Neuronal stem cell (in vitro differentiated cells): ENCODE measurements around the gene ANKRD28.
"Not testable (repeated sequence)": the region's sequence is repeated elsewhere in the genome, so short reads cannot be mapped to it uniquely, and the experiment has no call there.

Source experiments
- DNase-seq: peaks from one replicate; pipeline ENCODE4 v3.0.0-alpha.2; 2013; ENCODE audit warnings: low spot score
- H2AFZ ChIP-seq: one replicate; pipeline ENCODE4 v1.6.1; 2013; ENCODE audit warnings: mild to moderate bottlenecking, low read length, inconsistent platforms
- H2AK5ac ChIP-seq: 2 replicates; pipeline ENCODE4 v1.6.1; 2013; ENCODE audit warnings: low read depth, mild to moderate bottlenecking, inconsistent platforms, low read length, moderate library complexity, mixed read lengths
- H2BK120ac ChIP-seq: 2 replicates; pipeline ENCODE4 v1.6.1; 2013; ENCODE audit warnings: low read depth, mild to moderate bottlenecking, inconsistent platforms, low read length, moderate library complexity, mixed read lengths
- H2BK12ac ChIP-seq: one replicate; pipeline ENCODE4 v1.6.1; 2013; ENCODE audit warnings: low read length, inconsistent platforms
- H2BK15ac ChIP-seq: 2 replicates; pipeline ENCODE4 v1.6.1; 2013; ENCODE audit warnings: mild to moderate bottlenecking, low read length, inconsistent platforms, mixed read lengths
- H2BK5ac ChIP-seq: one replicate; pipeline ENCODE4 v1.6.1; 2013; ENCODE audit warnings: inconsistent platforms, mild to moderate bottlenecking, low read length, moderate library complexity
- H3K14ac ChIP-seq: one replicate; pipeline ENCODE4 v1.6.1; 2013; ENCODE audit warnings: low read length, inconsistent platforms
- H3K18ac ChIP-seq: 2 replicates; pipeline ENCODE4 v1.6.1; 2013; ENCODE audit warnings: low read length, inconsistent platforms
- H3K23ac ChIP-seq: 2 replicates; pipeline ENCODE4 v1.6.1; 2013; ENCODE audit warnings: low read depth, mild to moderate bottlenecking, mixed read lengths, low read length, inconsistent platforms; ENCODE audit not compliant: poor library complexity
- H3K27ac ChIP-seq: replicated peaks from 3 replicates; pipeline ENCODE4 v1.5.1; 2013; ENCODE audit warnings: low read length, inconsistent platforms
- H3K27me3 ChIP-seq, 3 experiments: 2 replicates each; pipeline ENCODE4 v1.6.1; 2013; ENCODE audit warnings: low read length in 3 of 3, mild to moderate bottlenecking in 2 of 3, inconsistent platforms in 1 of 3, low read depth in 1 of 3, mixed read lengths in 1 of 3, moderate library complexity in 1 of 3; ENCODE audit not compliant: control insufficient read depth in 3 of 3, insufficient read depth in 3 of 3
- H3K36me3 ChIP-seq, 2 donors: replicated peaks in 1 of 2; 2 replicates each; pipeline ENCODE4 v1.6.1; 2013; ENCODE audit warnings: low read length in 2 of 2; ENCODE audit not compliant: control insufficient read depth in 2 of 2, insufficient read depth in 2 of 2
- H3K4ac ChIP-seq: 2 replicates; pipeline ENCODE4 v1.6.1; 2013; ENCODE audit warnings: inconsistent platforms, mild to moderate bottlenecking, low read length, moderate library complexity
- H3K4me1 ChIP-seq, 2 donors: 1 replicate in 1 of 2; 2 replicates in 1 of 2; pipeline ENCODE4 v1.6.1; 2013; ENCODE audit warnings: low read length in 2 of 2, low read depth in 1 of 2; ENCODE audit not compliant: control insufficient read depth in 2 of 2, insufficient read depth in 1 of 2
- H3K4me2 ChIP-seq: one replicate; pipeline ENCODE4 v1.6.1; 2013; ENCODE audit warnings: mild to moderate bottlenecking, low read length, inconsistent platforms; ENCODE audit not compliant: insufficient read depth, poor library complexity, severe bottlenecking
- H3K4me3 ChIP-seq, 2 donors: 2 replicates each; pipeline ENCODE4 v1.5.1; 2013; ENCODE audit warnings: low read length in 2 of 2, mild to moderate bottlenecking in 2 of 2, inconsistent platforms in 1 of 2, moderate library complexity in 1 of 2
- H3K79me1 ChIP-seq: one replicate; pipeline ENCODE4 v1.6.1; 2013; ENCODE audit warnings: low read depth, mild to moderate bottlenecking, inconsistent platforms, low read length, moderate library complexity
- H3K9ac ChIP-seq: one replicate; pipeline ENCODE4 v1.6.1; 2013; ENCODE audit warnings: mild to moderate bottlenecking, low read depth, low read length, inconsistent platforms; ENCODE audit not compliant: poor library complexity
- H3K9me3 ChIP-seq, 2 donors: replicated peaks in 1 of 2; 2 replicates each; pipeline versions ENCODE3 to v1.6.1; 2013; ENCODE audit warnings: low read length in 2 of 2, mild to moderate bottlenecking in 2 of 2, inconsistent platforms in 1 of 2, low read depth in 1 of 2, mixed read lengths in 1 of 2, moderate library complexity in 1 of 2; ENCODE audit not compliant: control insufficient read depth in 2 of 2, insufficient read depth in 1 of 2
- H4K8ac ChIP-seq: one replicate; pipeline ENCODE4 v1.6.1; 2013; ENCODE audit warnings: low read depth, mild to moderate bottlenecking, inconsistent platforms, low read length, moderate library complexity
- H4K91ac ChIP-seq: one replicate; pipeline ENCODE4 v1.6.1; 2013; ENCODE audit warnings: low read length, low read depth, mild to moderate bottlenecking, inconsistent platforms; ENCODE audit not compliant: poor library complexity
- WGBS, 2 donors: extraction: QIAGEN DNeasy Blood & Tissue Kit; methylation state at CpG; one replicate each; pipeline ENCODE4 v1.1.7; 2013; ENCODE audit warnings: missing lambda C conversion rate in 2 of 2, mixed read lengths in 1 of 2; ENCODE audit not compliant: insufficient read length in 2 of 2, insufficient replicate concordance in 1 of 2; ENCODE audit errors: extremely low coverage in 2 of 2; 5-methylcytosine and 5-hydroxymethylcytosine counted together

ANKRD28 gene

DNA sequence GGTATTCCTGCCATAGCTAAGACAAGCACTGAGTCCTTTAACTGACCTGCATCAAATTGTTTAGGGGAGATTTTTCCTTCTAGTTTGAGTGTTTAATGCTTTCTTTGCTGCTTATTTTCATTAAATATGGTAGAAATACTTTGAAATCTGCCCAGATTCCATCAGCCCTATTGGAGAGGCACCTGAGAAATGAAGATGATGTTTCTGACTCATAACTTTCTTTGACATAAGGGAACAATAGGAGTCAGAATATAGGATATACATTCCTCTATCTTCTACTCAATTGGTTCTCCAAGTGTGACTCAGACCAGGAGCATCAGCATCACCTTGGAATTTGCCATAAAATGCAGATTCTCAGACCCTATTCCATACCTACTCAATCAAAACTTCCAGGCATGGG is 168.8 kb downstream of the ANKRD28 start:
- Histone ChIP-seq H3K4me2 (no peak overlapping the region), H2BK12ac (no peak overlapping the region), H3K14ac (no peak overlapping the region), H3K36me3 (no peaks in the 10 kb centered on the region), H2BK5ac (no peak overlapping the region), H2AFZ (no peak overlapping the region), H4K91ac (no peak overlapping the region), H2BK120ac (no peak overlapping the region), H3K4me3 (no peak overlapping the region), H3K9me3 (no peaks in the 10 kb centered on the region), H3K4ac (no peak overlapping the region), H3K9ac (no peak overlapping the region), H3K18ac (no peak overlapping the region), H4K8ac (no peak overlapping the region), H3K27ac (no peak overlapping the region), H3K23ac (no peak overlapping the region), H3K27me3 (no peaks in the 10 kb centered on the region), H2AK5ac (no peak overlapping the region), H2BK15ac (no peak overlapping the region), H3K79me1 (no peaks in the 10 kb centered on the region), H3K4me1 (peaks cover 2 to 9% of the 10 kb centered on the region in 2 donors)
- DNase-seq = no peak

DNA sequence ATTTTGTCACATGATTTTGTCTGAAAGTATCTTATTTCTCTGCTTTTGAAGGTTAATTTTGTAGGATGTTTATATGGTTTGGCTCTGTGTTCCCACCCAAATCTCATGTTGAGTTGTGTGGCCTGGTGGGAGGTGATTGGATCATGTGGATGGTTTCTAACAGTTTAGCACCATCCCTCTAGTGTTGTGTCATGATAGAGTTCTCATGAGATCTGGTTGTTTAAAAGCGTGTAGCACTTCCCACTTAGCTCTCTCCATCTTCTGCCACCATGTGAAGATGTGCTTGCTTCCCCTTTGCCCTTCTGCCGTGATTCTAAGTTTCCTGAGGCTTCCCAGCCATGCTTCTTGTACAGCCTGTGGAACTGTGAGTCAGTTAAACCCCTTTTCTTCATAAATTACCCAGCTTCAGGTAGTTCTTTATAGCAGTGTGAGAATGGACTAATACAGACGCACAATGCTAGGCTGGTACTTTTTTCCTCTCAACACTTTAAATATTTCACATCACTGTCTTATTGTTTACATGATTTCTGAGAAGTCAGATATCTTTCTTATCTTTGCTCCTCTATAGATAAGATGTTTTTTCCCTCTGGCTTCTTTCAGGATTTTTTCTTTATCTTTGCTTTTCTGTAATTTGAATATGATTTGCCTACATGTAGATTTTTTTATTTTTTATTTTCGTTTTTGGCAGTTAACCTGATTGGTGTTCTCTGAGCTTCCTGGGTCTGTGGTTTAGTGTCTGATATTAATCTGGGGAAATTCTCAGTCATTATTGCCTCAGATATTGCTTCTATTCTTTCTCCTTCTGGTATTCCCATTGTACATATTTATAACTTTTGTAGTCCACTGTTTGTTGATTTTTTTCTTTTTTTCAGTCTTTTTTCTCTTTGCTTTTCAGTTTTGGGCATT is 174.0 kb downstream of the ANKRD28 start:
- Histone ChIP-seq H4K8ac (no peak overlapping the region), H3K27me3 (no peaks in the 10 kb centered on the region), H2BK120ac (no peak overlapping the region), H2BK5ac (no peak overlapping the region), H3K79me1 (no peaks in the 10 kb centered on the region), H3K14ac (no peak overlapping the region), H3K4me1 (no peaks in the 10 kb centered on the region), H2AK5ac (no peak overlapping the region), H3K27ac (no peak overlapping the region), H3K18ac (no peak overlapping the region), H2AFZ (no peak overlapping the region), H3K9ac (no peak overlapping the region), H3K4me2 (no peak overlapping the region), H3K23ac (no peak overlapping the region), H3K9me3 (peaks cover 5 to 12% of the 10 kb centered on the region in 2 donors), H3K4ac (no peak overlapping the region), H4K91ac (no peak overlapping the region), H2BK15ac (no peak overlapping the region), H3K36me3 (no peaks in the 10 kb centered on the region), H3K4me3 (no peak overlapping the region), H2BK12ac (no peak overlapping the region)
- DNase-seq = no peak
- WGBS, 2 donors = no CpG with 5 or more reads among the region's 4 CpGs

DNA sequence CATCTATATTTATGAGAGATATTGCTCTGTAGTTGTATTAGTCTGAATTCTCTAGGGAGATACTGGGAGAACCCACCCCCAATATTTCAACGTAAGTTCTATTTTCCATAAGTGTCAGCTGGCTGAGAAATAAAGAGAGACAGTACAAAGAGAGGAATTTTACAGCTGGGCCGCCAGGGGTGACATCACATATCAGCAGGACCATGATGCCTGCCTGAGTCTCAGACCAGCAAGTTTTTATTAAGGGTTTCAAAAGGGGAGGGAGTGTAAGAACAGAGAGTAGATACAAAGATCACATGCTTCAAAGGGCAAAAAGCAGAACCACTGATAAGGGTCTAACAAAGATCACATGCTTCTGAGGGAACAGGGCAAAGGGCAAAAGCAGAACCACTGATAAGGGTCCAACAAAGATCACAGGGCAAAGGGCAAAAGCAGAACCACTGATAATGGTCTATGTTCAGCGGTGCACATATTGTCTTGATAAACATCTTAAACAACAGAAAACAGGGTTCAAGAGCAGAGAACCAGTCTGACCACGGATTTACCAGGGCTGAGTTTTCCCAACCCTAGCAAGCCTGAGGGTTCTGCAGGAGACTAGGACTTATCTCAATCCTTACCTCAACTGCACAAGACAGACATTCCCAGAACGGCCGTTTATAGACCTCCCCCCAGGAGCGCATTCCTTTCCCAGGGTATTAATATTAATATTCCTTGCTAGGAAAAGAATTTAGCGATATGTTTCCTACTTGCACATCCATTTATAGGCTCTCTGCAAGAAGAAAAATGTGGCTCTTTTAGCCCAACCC is 177.9 kb downstream of the ANKRD28 start:
- not testable (repeated sequence) for H3K9ac ChIP-seq, H4K91ac ChIP-seq, H3K27ac ChIP-seq, H3K36me3 ChIP-seq, H2AFZ ChIP-seq, H3K4me3 ChIP-seq, H3K23ac ChIP-seq, H3K79me1 ChIP-seq, H3K14ac ChIP-seq, H2BK15ac ChIP-seq, H2BK120ac ChIP-seq, H2BK12ac ChIP-seq, H3K4me1 ChIP-seq, H3K18ac ChIP-seq, H2BK5ac ChIP-seq, DNase-seq, H2AK5ac ChIP-seq, H4K8ac ChIP-seq, H3K4me2 ChIP-seq, H3K4ac ChIP-seq, H3K27me3 ChIP-seq
- peaks cover 5 to 12% of the 10 kb centered on the region in 2 donors for H3K9me3 ChIP-seq
- no CpG with 5 or more reads among the region's 8 CpGs for WGBS, 2 donors
